MM.1S (cell line): ENCODE results near the gene MPRIP.

Experiments
- DNase-seq: peaks from one replicate; pipeline ENCODE4 v3.0.0-alpha.2; 2015
- H2AFZ ChIP-seq: fragments of 300-600 bp; sonication (generic); 2 replicates; pipeline ENCODE4 v1.6.0; 2016; ENCODE audit warnings: antibody characterized with exemption, low read length
- H3F3A ChIP-seq: fragments of 300-600 bp; sonication (generic); 2 replicates; pipeline ENCODE4 v1.6.1; 2016; ENCODE audit warnings: mild to moderate bottlenecking, antibody characterized with exemption, low read length, moderate library complexity, mixed read lengths; ENCODE audit not compliant: insufficient read depth
- H3K27ac ChIP-seq: fragments of 300-600 bp; sonication (generic); 2 replicates; pipeline ENCODE4 v1.5.1; 2016; ENCODE audit warnings: mild to moderate bottlenecking, low read length
- H3K27me3 ChIP-seq: fragments of 300-600 bp; sonication (generic); replicated peaks from 2 replicates; pipeline ENCODE4 v1.6.0; 2016; ENCODE audit warnings: low read length; ENCODE audit not compliant: insufficient read depth
- H3K36me3 ChIP-seq: fragments of 300-600 bp; sonication (generic); replicated peaks from 2 replicates; pipeline ENCODE4 v1.6.1; 2016; ENCODE audit warnings: mild to moderate bottlenecking, low read length, mixed read lengths; ENCODE audit not compliant: insufficient read depth
- H3K4me1 ChIP-seq: fragments of 300-600 bp; sonication (generic); 2 replicates; pipeline ENCODE4 v1.6.1; 2016; ENCODE audit warnings: low read length, mixed read lengths
- H3K4me2 ChIP-seq: fragments of 300-600 bp; sonication (generic); 2 replicates; pipeline ENCODE4 v1.6.0; 2016; ENCODE audit warnings: low read depth, low read length
- H3K4me3 ChIP-seq: fragments of 300-600 bp; sonication (generic); 2 replicates; pipeline ENCODE4 v1.5.1; 2016; ENCODE audit warnings: low read length, mixed read lengths
- H3K79me2 ChIP-seq: fragments of 300-600 bp; sonication (generic); 2 replicates; pipeline ENCODE4 v1.6.1; 2016; ENCODE audit warnings: mixed run types, low read length, mixed read lengths
- H3K9ac ChIP-seq: fragments of 300-600 bp; sonication (generic); 2 replicates; pipeline ENCODE4 v1.6.1; 2016; ENCODE audit warnings: low read length, mixed read lengths
- H3K9me2 ChIP-seq: fragments of 300-600 bp; sonication (generic); replicated peaks from 2 replicates; pipeline ENCODE4 v1.6.1; 2016; ENCODE audit warnings: mild to moderate bottlenecking, low read length, mixed read lengths; ENCODE audit not compliant: insufficient read depth
- H3K9me3 ChIP-seq: fragments of 300-600 bp; sonication (generic); replicated peaks from 2 replicates; pipeline ENCODE4 v1.6.1; 2016; ENCODE audit warnings: mild to moderate bottlenecking, low read length, mixed read lengths; ENCODE audit not compliant: insufficient read depth
- H4K20me1 ChIP-seq: fragments of 300-600 bp; sonication (generic); 2 replicates; pipeline ENCODE4 v1.6.1; 2016; ENCODE audit warnings: mild to moderate bottlenecking, low read length, moderate library complexity, mixed read lengths; ENCODE audit not compliant: insufficient read depth
- CTCF ChIP-seq: fragments of 300-600 bp; sonication (generic); IDR thresholded peaks from 2 replicates; pipeline ENCODE4 v1.5.1; 2016; ENCODE audit warnings: antibody characterized with exemption, low read length, mixed read lengths
- EZH2 ChIP-seq: fragments of 300-600 bp; sonication (generic); optimal IDR thresholded peaks from 2 replicates; pipeline ENCODE3; 2017; ENCODE audit warnings: low read depth, mild to moderate bottlenecking, antibody characterized with exemption, low read length, mixed read lengths
- EZH2phosphoT487 ChIP-seq: fragments of 300-600 bp; sonication (generic); IDR thresholded peaks from 2 replicates; pipeline ENCODE4 v1.6.1; 2018; ENCODE audit warnings: antibody characterized with exemption, low read length

Gene MPRIP

GRCh38 chr17:17215575-17215974, 173.3 kb downstream of the MPRIP start:
- Histone ChIP-seq H2AFZ (no peak overlapping the region), H3K36me3 (peaks cover 11% of the 10 kb centered on the region; the same call in 1 of the 2 replicates), H3K27me3 (no peaks in the 10 kb centered on the region), H3K4me2 (no peak overlapping the region), H3K9me2 (no peaks in the 10 kb centered on the region), H3F3A (no peaks in the 10 kb centered on the region), H3K79me2 (no peaks in the 10 kb centered on the region; the same call in 1 of the 2 replicates), H4K20me1 (no peaks in the 10 kb centered on the region), H3K4me3 (no peak overlapping the region), H3K27ac (no peak overlapping the region), H3K9ac (no peak overlapping the region), H3K9me3 (no peaks in the 10 kb centered on the region), H3K4me1 (no peaks in the 10 kb centered on the region)
- no peak for DNase-seq
- no peak for TF ChIP-seq EZH2
- TF ChIP-seq CTCF = no peak
- no peak for TF ChIP-seq EZH2phosphoT487

- Histone ChIP-seq H3K9ac (no peak overlapping the region), H3K9me2 (no peaks in the 10 kb centered on the region), H4K20me1 (no peaks in the 10 kb centered on the region), H3K4me3 (no peak overlapping the region), H3K4me1 (no peaks in the 10 kb centered on the region), H3K79me2 (no peaks in the 10 kb centered on the region; the same call in 1 of the 2 replicates), H3K27me3 (no peaks in the 10 kb centered on the region), H3K9me3 (no peaks in the 10 kb centered on the region), H3K27ac (no peak overlapping the region), H2AFZ (no peak overlapping the region), H3F3A (no peaks in the 10 kb centered on the region), H3K4me2 (no peak overlapping the region), H3K36me3 (peaks cover 11% of the 10 kb centered on the region; the same call in 1 of the 2 replicates)
- DNase-seq = no peak
- no peak for TF ChIP-seq EZH2phosphoT487
- TF ChIP-seq CTCF = no peak
- no peak for TF ChIP-seq EZH2
These were observed 174.0 kb downstream of the MPRIP start for GRCh38 chr17:17216236-17216635.

- Histone ChIP-seq H3F3A (no peaks in the 10 kb centered on the region), H2AFZ (no peak overlapping the region), H3K9me2 (no peaks in the 10 kb centered on the region), H3K36me3 (peaks cover 11% of the 10 kb centered on the region; the same call in 1 of the 2 replicates), H3K27me3 (no peaks in the 10 kb centered on the region), H3K4me2 (no peak overlapping the region), H3K4me3 (no peak overlapping the region), H3K9me3 (no peaks in the 10 kb centered on the region), H3K4me1 (no peaks in the 10 kb centered on the region), H3K9ac (no peak overlapping the region), H3K79me2 (peaks cover 3% of the 10 kb centered on the region), H4K20me1 (no peaks in the 10 kb centered on the region), H3K27ac (no peak overlapping the region)
- no peak for TF ChIP-seq CTCF
- no peak for TF ChIP-seq EZH2phosphoT487
- TF ChIP-seq EZH2 = no peak
- DNase-seq = no peak
These were observed 174.5 kb downstream of the MPRIP start for GRCh38 chr17:17216776-17217175.
